Endothelial cell (in vitro differentiated cells): Measurements from ENCODE around the gene TRAPPC12. TPM values are rescaled to one million over a fixed set of nuclear protein-coding genes. Genes with fewer than 3 reads are reported as not detected.

Experiments
- DNase-seq: peaks from one replicate; pipeline ENCODE4 v3.0.0; 2021; ENCODE audit warnings: low spot score
- H3K27ac Mint-ChIP-seq: one replicate; pipeline ENCODE4 v1.8.0; 2021; ENCODE audit warnings: mixed read lengths, inconsistent platforms; ENCODE audit not compliant: unreplicated experiment
- H3K27me3 Mint-ChIP-seq: one replicate; pipeline ENCODE4 v1.8.0; 2021; ENCODE audit warnings: mild to moderate bottlenecking, moderate library complexity, mixed read lengths, inconsistent platforms; ENCODE audit not compliant: unreplicated experiment
- H3K36me3 Mint-ChIP-seq: one replicate; pipeline ENCODE4 v1.8.0; 2021; ENCODE audit warnings: mild to moderate bottlenecking, low read depth, mixed read lengths, inconsistent platforms; ENCODE audit not compliant: unreplicated experiment
- H3K4me1 Mint-ChIP-seq: one replicate; pipeline ENCODE4 v1.8.0; 2021; ENCODE audit warnings: mild to moderate bottlenecking, mixed read lengths, inconsistent platforms; ENCODE audit not compliant: unreplicated experiment
- H3K4me3 Mint-ChIP-seq: one replicate; pipeline ENCODE4 v1.8.0; 2021; ENCODE audit warnings: mild to moderate bottlenecking, mixed read lengths, inconsistent platforms; ENCODE audit not compliant: unreplicated experiment
- H3K9me3 Mint-ChIP-seq: one replicate; pipeline ENCODE4 v1.8.0; 2021; ENCODE audit warnings: mixed read lengths, inconsistent platforms; ENCODE audit not compliant: unreplicated experiment
- CTCF ChIP-seq: fragments of 200-600 bp; sonication (generic); IDR thresholded peaks from one replicate; pipeline ENCODE4 v1.5.0; 2021; ENCODE audit warnings: antibody characterized with exemption; ENCODE audit not compliant: unreplicated experiment
- total RNA-seq: library from RNA; stranded (reverse); fragmentation: NEBNext Ultra II Directional; extraction: Animal tissue kit (Norgen Biotek cat#: 25700); gene quantifications from one replicate; pipeline ENCODE4 v1.2.1, GENCODE V29; 2021; ENCODE audit not compliant: unreplicated experiment

Gene TRAPPC12
- total RNA-seq, 1 donor from 2014 or later: 105 TPM

DNA sequence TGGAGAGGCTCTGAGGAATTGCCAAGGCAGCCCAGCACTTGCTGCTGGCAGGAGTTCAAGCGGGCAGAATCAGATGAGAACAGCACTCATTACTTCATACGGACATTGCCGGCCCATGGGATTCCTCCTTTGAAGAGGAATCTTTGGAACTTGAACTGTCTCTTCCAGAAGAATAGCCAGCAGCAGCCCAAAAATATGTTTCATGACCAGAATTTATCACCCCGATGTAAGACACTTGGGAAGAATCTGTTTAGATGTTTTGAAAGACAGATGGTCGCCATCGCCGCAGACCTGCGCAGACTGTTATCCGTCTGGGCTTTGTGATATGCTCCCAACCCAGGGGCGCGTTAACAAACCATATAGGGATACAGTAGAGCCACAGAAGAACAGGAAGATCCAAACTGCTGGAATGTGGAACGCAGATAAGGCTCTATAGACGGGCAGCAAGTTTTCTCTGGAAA, 143.5 kb downstream of the TRAPPC12 start:
- Mint-ChIP-seq H3K4me1 (peaks cover 21% of the 10 kb centered on the region), H3K9me3 (no peaks in the 10 kb centered on the region), H3K27me3 (peaks cover 3% of the 10 kb centered on the region), H3K4me3 (no peak overlapping the region), H3K36me3 (peaks cover 13% of the 10 kb centered on the region), H3K27ac (no peak overlapping the region)
- no peak for TF ChIP-seq CTCF
- no peak for DNase-seq

GRCh38 chr2:3523551-3524041, 144.1 kb downstream of the TRAPPC12 start:
- peaks cover 12% of the 10 kb centered on the region for H3K36me3 Mint-ChIP-seq
- H3K4me1 Mint-ChIP-seq: peaks cover 18% of the 10 kb centered on the region
- no peaks in the 10 kb centered on the region for H3K9me3 Mint-ChIP-seq
- H3K27ac Mint-ChIP-seq: no peak overlapping the region
- TF ChIP-seq CTCF: no peak
- peaks cover 3% of the 10 kb centered on the region for H3K27me3 Mint-ChIP-seq
- H3K4me3 Mint-ChIP-seq: no peak overlapping the region
- no peak for DNase-seq

- H3K4me3 Mint-ChIP-seq: no peak overlapping the region
- H3K9me3 Mint-ChIP-seq: no peaks in the 10 kb centered on the region
- TF ChIP-seq CTCF: no peak
- no peak for DNase-seq
- H3K27me3 Mint-ChIP-seq: peaks cover 7% of the 10 kb centered on the region
- no peaks in the 10 kb centered on the region for H3K36me3 Mint-ChIP-seq
- no peak overlapping the region for H3K27ac Mint-ChIP-seq
- H3K4me1 Mint-ChIP-seq: peaks cover 4% of the 10 kb centered on the region
Measured at GRCh38 chr2:3526871-3527270, 147.4 kb downstream of the TRAPPC12 start.

DNA sequence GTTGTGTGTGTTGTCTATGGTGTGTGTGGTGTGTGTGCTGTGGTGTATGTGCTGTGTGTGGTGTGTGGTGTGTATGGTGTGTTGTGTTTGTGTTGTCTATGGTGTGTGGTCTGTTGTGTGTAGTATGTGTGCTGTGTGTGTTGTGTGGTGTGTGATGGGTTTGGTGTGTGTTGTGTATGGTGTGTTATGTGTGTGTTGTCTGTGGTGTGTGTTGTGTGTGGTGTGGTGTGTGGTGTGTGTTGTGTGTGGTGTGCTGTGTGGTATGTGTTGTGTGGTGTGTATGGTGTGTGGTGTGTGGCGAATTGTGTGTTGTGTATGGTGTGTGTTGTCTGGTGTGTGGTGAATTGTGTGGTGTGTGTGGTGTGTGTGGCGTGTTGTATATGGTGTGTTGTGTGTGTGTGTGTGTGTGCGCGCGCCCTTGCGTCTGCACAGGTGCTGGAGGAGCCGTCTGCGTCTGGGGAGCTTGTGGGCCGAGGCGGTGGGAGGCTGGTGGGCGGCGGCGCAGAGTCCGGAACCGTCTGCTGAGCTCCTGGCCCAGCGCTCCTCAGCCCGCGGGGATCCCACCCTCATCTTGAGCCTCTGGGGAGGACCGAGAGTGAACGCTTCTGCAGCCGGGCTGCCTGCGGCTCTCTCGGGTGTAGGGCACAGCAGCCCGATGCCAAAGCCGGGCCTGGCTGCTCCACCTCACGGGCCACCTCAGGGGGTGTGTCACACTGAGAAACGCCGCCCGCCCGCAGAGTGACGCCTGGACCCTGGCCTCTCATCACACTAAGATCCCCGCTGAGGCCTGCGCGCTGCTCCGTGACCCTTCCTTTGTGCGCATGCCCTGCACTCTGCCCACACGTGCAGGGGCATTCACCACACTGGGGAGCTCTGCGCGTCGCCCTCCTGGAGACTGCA, 148.6 kb downstream of the TRAPPC12 start:
- H3K4me3 Mint-ChIP-seq: no peak overlapping the region
- peaks cover 3% of the 10 kb centered on the region for H3K4me1 Mint-ChIP-seq
- no peak overlapping the region for H3K27ac Mint-ChIP-seq
- H3K36me3 Mint-ChIP-seq: no peaks in the 10 kb centered on the region
- DNase-seq: no peak
- peaks cover 7% of the 10 kb centered on the region for H3K27me3 Mint-ChIP-seq
- no peaks in the 10 kb centered on the region for H3K9me3 Mint-ChIP-seq
- no peak for TF ChIP-seq CTCF

Other genes with a start within 250 kb of the TRAPPC12 start
- gene EIPR1, start 1.9 kb upstream of the TRAPPC12 start, total RNA-seq: 35.9 TPM
- 21.6 TPM for gene ADI1, start 139.8 kb downstream of the TRAPPC12 start, total RNA-seq
- gene RNASEH1, start 178.6 kb downstream of the TRAPPC12 start, total RNA-seq: 24.4 TPM
- gene RPS7, start 195.6 kb downstream of the TRAPPC12 start, total RNA-seq: 1,549 TPM
- 2.3 TPM for gene COLEC11, start 215.4 kb downstream of the TRAPPC12 start, total RNA-seq